ENCODE data around the gene RNPS1. TPM values are rescaled to one million over a fixed set of nuclear protein-coding genes. Genes with fewer than 3 reads are reported as not detected.

The RNPS1 gene
- total RNA-seq, 4 donors from 2014 or later, result 127 to 158 (median 141) TPM

GRCh38 chr16:2226245-2226793, 41.6 kb downstream of the RNPS1 start:
- no peak overlapping the region for H3K4me3 ChIP-seq (replicated peaks in 1 of 3)
- H3K27me3 ChIP-seq, result no peaks in the 10 kb centered on the region
- H3K36me3 ChIP-seq, result peaks cover 19 to 24% of the 10 kb centered on the region in 2 donors
- peaks cover 29 to 39% of the 10 kb centered on the region in 2 donors for H3K4me1 ChIP-seq
- intact Hi-C loops (cut with DNase I), result no loop called here
- H3K27ac ChIP-seq, result no peak overlapping the region
- H3K9me3 ChIP-seq, result no peaks in the 10 kb centered on the region
- no peak for DNase-seq
- TF ChIP-seq CTCF (IDR thresholded peaks at IDR 0.05) (no peak), POLR2A (IDR thresholded peaks at IDR 0.05) (no peak)
- WGBS, 2 donors, result 82 to 87% methylated on average over 9 of the region's 9 CpGs

- TF ChIP-seq CTCF (IDR thresholded peaks at IDR 0.05), result peak in 2 of 6 experiments; percentile 17 to 38
- no peak for TF ChIP-seq POLR2A (IDR thresholded peaks at IDR 0.05)
- intact Hi-C loops (cut with DNase I), result no loop called here
- 8 to 20% methylated on average over 8 to 19 of the region's 22 CpGs for WGBS, 2 donors
- Histone ChIP-seq H3K9me3 (no peaks in the 10 kb centered on the region), H3K27ac (peak overlapping the region; percentile 30 to 86 (median 62)), H3K27me3 (no peaks in the 10 kb centered on the region), H3K4me3 (replicated peaks in 1 of 3) (peak overlapping the region; percentile 38 to 94 (median 72)), H3K4me1 (peaks cover 10 to 23% of the 10 kb centered on the region in 2 donors), H3K36me3 (peaks cover 8 to 11% of the 10 kb centered on the region in 2 donors)
- DNase-seq, result peak; percentile 59 to 62
Observed at GRCh38 chr16:2223942-2224486, 43.9 kb downstream of the RNPS1 start.

GRCh38 chr16:2223221-2223941, 44.5 kb downstream of the RNPS1 start, which contains the start of gene E4F1:
Gene E4F1 (plus strand): TSS chr16:2223591. CDS start chr16:2223614, 23 bp downstream.
- Histone ChIP-seq H3K27ac (peak within 1 kb of the TSS; percentile 62 to 86 (median 71)), H3K4me3 (replicated peaks in 1 of 3) (peak within 1 kb of the TSS; percentile 38 to 94 (median 72)), H3K27me3 (no peaks in the 10 kb centered on the region), H3K9me3 (no peaks in the 10 kb centered on the region), H3K36me3 (peaks cover 2 to 5% of the 10 kb centered on the region in 2 donors), H3K4me1 (peaks cover 10 to 24% of the 10 kb centered on the region in 2 donors)
- peak; percentile 100 for DNase-seq
- 0% methylated on average over 47 of the region's 82 CpGs; no CpG with 5 or more reads in 1 of the 2 donors for WGBS, 2 donors
- TF ChIP-seq CTCF (IDR thresholded peaks at IDR 0.05), result no peak
- TF ChIP-seq POLR2A (IDR thresholded peaks at IDR 0.05), result peak; percentile 31 to 92
- intact Hi-C loops (cut with DNase I), result no loop called here

- no peak overlapping the region for H3K27ac ChIP-seq
- no peak overlapping the region for H3K4me3 ChIP-seq (replicated peaks in 1 of 3)
- TF ChIP-seq CTCF (IDR thresholded peaks at IDR 0.05), result no peak
- TF ChIP-seq POLR2A (IDR thresholded peaks at IDR 0.05), result no peak
- no peak for DNase-seq
- no peaks in the 10 kb centered on the region for H3K36me3 ChIP-seq
- H3K27me3 ChIP-seq, result no peaks in the 10 kb centered on the region
- peaks cover 21 to 37% of the 10 kb centered on the region in 2 donors for H3K4me1 ChIP-seq
- intact Hi-C loops (cut with DNase I), result no loop called here
- no peaks in the 10 kb centered on the region for H3K9me3 ChIP-seq
- WGBS, 2 donors, result 96 to 97% methylated on average over 4 of the region's 4 CpGs
Observed at GRCh38 chr16:2216330-2216729, 51.6 kb downstream of the RNPS1 start.

- Histone ChIP-seq H3K27ac (peak within 1 kb of the TSS; percentile 80 to 94 (median 89)), H3K9me3 (no peaks in the 10 kb centered on the region), H3K4me1 (peaks cover 21 to 31% of the 10 kb centered on the region in 2 donors), H3K4me3 (replicated peaks in 1 of 3) (peak within 1 kb of the TSS; percentile 52 to 81 (median 77)), H3K36me3 (no peaks in the 10 kb centered on the region), H3K27me3 (no peaks in the 10 kb centered on the region)
- no peak for TF ChIP-seq CTCF (IDR thresholded peaks at IDR 0.05)
- TF ChIP-seq POLR2A (IDR thresholded peaks at IDR 0.05), result no peak
- WGBS, 2 donors, result 0% methylated on average over 4 of the region's 48 CpGs; no CpG with 5 or more reads in 1 of the 2 donors
- DNase-seq, result no peak
- intact Hi-C loops (cut with DNase I), result no loop called here
Observed at GRCh38 chr16:2214719-2214968, 53.3 kb downstream of the RNPS1 start, which contains the start of gene PGP. Gene PGP (minus strand): TSS chr16:2214840. CDS start chr16:2214777, 63 bp downstream.

Measured in thyroid gland (tissue), 4 donors.